GM21390 (cell line): ENCODE data around the gene KAT6B.
A peak's percentile ranks its signal among the peaks of the same experiment; 100 is the strongest.
"Not testable (repeated sequence)": the region's sequence is repeated elsewhere in the genome, so short reads cannot be mapped to it uniquely, and the experiment has no call there.

Source experiments
- ATAC-seq: cut with Tn5 transposase; IDR thresholded peaks from one replicate; pipeline ENCODE4 v1.9.1; 2021; ENCODE audit not compliant: unreplicated experiment

The KAT6B gene

GRCh38 chr10:74826142-74827044, at the start of gene KAT6B:
TSS of gene KAT6B (plus strand) at chr10:74826600. CDS start at chr10:74842858, 16,258 bp downstream.
- ATAC-seq: peak; percentile 85

- ATAC-seq: no peak
Measured at GRCh38 chr10:74778436-74779094, 47.8 kb upstream of the KAT6B start.

GRCh38 chr10:74781870-74782269, 44.5 kb upstream of the KAT6B start:
- ATAC-seq: not testable (repeated sequence)

GRCh38 chr10:74784462-74784861, 41.9 kb upstream of the KAT6B start:
- no peak for ATAC-seq

GRCh38 chr10:74786126-74786525, 40.3 kb upstream of the KAT6B start:
- ATAC-seq: no peak

- ATAC-seq: no peak
Measured at GRCh38 chr10:74787457-74787856, 38.9 kb upstream of the KAT6B start.

- not testable (repeated sequence) for ATAC-seq
Measured at GRCh38 chr10:74791979-74792378, 34.4 kb upstream of the KAT6B start.

GRCh38 chr10:74792726-74793125, 33.7 kb upstream of the KAT6B start:
- ATAC-seq: no peak

GRCh38 chr10:74793240-74793639, 33.2 kb upstream of the KAT6B start:
- ATAC-seq: not testable (repeated sequence)

GRCh38 chr10:74794531-74794930, 31.9 kb upstream of the KAT6B start:
- ATAC-seq: no peak

- ATAC-seq: no peak
Measured at GRCh38 chr10:74797550-74797949, 28.9 kb upstream of the KAT6B start.

GRCh38 chr10:74799721-74800221, 26.6 kb upstream of the KAT6B start:
- ATAC-seq: no peak

GRCh38 chr10:74801447-74801846, 25.0 kb upstream of the KAT6B start:
- no peak for ATAC-seq

GRCh38 chr10:74808501-74808900, 17.9 kb upstream of the KAT6B start:
- ATAC-seq: no peak

- ATAC-seq: no peak
Measured at GRCh38 chr10:74810087-74810486, 16.3 kb upstream of the KAT6B start.

GRCh38 chr10:74813381-74814259, 12.8 kb upstream of the KAT6B start:
- ATAC-seq: no peak

GRCh38 chr10:74814797-74815196, 11.6 kb upstream of the KAT6B start:
- ATAC-seq: no peak

- ATAC-seq: no peak
Measured at GRCh38 chr10:74816824-74817498, 9.4 kb upstream of the KAT6B start.

GRCh38 chr10:74821501-74821900, 4.9 kb upstream of the KAT6B start:
- ATAC-seq: no peak

GRCh38 chr10:74822101-74822500, 4.3 kb upstream of the KAT6B start:
- no peak for ATAC-seq
